Loucy (cell line): ENCODE data around the gene RSRC1.

ENCODE experiments used
- H2AFZ ChIP-seq: fragments of 200-600 bp; sonication (generic); 2 replicates; pipeline ENCODE4 v1.6.0; 2016; ENCODE audit warnings: antibody characterized with exemption, mild to moderate bottlenecking, low read length, moderate library complexity
- H3F3A ChIP-seq: fragments of 200-600 bp; 2 replicates; pipeline ENCODE4 v1.6.0; 2016; ENCODE audit warnings: antibody characterized with exemption, low read depth, mild to moderate bottlenecking
- H3K27me3 ChIP-seq: fragments of 200-600 bp; sonication (generic); 2 replicates; pipeline ENCODE4 v1.6.1; 2014; ENCODE audit warnings: low read length, mild to moderate bottlenecking; ENCODE audit not compliant: insufficient read depth, poor library complexity, severe bottlenecking
- H3K36me3 ChIP-seq: fragments of 200-600 bp; sonication (generic); 2 replicates; pipeline ENCODE4 v1.6.1; 2016; ENCODE audit warnings: low read length; ENCODE audit not compliant: insufficient read depth
- H3K4me1 ChIP-seq: fragments of 200-600 bp; sonication (generic); 2 replicates; pipeline ENCODE4 v1.5.1; 2014; ENCODE audit warnings: low read length, mild to moderate bottlenecking; ENCODE audit not compliant: insufficient read depth, poor library complexity, severe bottlenecking
- H3K4me2 ChIP-seq: fragments of 200-600 bp; sonication (generic); 2 replicates; pipeline ENCODE4 v1.6.0; 2014; ENCODE audit warnings: antibody characterized with exemption, low read length, low read depth, mild to moderate bottlenecking; ENCODE audit not compliant: poor library complexity, severe bottlenecking
- H3K4me3 ChIP-seq: fragments of 200-600 bp; sonication (generic); 2 replicates; pipeline ENCODE4 v1.5.1; 2014; ENCODE audit warnings: low read length, mild to moderate bottlenecking, mixed read lengths; ENCODE audit not compliant: poor library complexity, severe bottlenecking
- H3K79me2 ChIP-seq: fragments of 200-600 bp; sonication (generic); 2 replicates; pipeline ENCODE4 v1.6.1; 2014; ENCODE audit warnings: low read length; ENCODE audit not compliant: insufficient read depth
- H3K9ac ChIP-seq: fragments of 200-600 bp; sonication (generic); 2 replicates; pipeline ENCODE4 v1.6.0; 2014; ENCODE audit warnings: mild to moderate bottlenecking, low read depth, low read length, moderate library complexity; ENCODE audit not compliant: poor library complexity, severe bottlenecking
- H3K9me2 ChIP-seq: fragments of 200-600 bp; sonication (generic); replicated peaks from 2 replicates; pipeline ENCODE4 v1.6.1; 2016; ENCODE audit warnings: low read depth, low read length, mixed read lengths
- H3K9me3 ChIP-seq: fragments of 200-600 bp; sonication (generic); 2 replicates; pipeline ENCODE4 v1.6.1; 2014; ENCODE audit warnings: mild to moderate bottlenecking, antibody characterized with exemption, low read length, low read depth; ENCODE audit not compliant: insufficient read depth
- H4K20me1 ChIP-seq: fragments of 200-600 bp; sonication (generic); 2 replicates; pipeline ENCODE4 v1.6.0; 2014; ENCODE audit warnings: antibody characterized with exemption, low read length, mild to moderate bottlenecking; ENCODE audit not compliant: insufficient read depth, poor library complexity, severe bottlenecking
- EZH2phosphoT487 ChIP-seq: fragments of 200-600 bp; IDR thresholded peaks from 2 replicates; pipeline ENCODE4 v1.6.1; 2018; ENCODE audit warnings: antibody characterized with exemption, mild to moderate bottlenecking, moderate library complexity, borderline replicate concordance
- TF ChIP-seq, protein P1 (sequence below): fragments of 200-600 bp; sonication (generic); conservative IDR thresholded peaks from 2 replicates; pipeline ENCODE4 v1.5.1; 2014; ENCODE audit warnings: mild to moderate bottlenecking, antibody characterized with exemption, low read length

RSRC1 gene

DNA sequence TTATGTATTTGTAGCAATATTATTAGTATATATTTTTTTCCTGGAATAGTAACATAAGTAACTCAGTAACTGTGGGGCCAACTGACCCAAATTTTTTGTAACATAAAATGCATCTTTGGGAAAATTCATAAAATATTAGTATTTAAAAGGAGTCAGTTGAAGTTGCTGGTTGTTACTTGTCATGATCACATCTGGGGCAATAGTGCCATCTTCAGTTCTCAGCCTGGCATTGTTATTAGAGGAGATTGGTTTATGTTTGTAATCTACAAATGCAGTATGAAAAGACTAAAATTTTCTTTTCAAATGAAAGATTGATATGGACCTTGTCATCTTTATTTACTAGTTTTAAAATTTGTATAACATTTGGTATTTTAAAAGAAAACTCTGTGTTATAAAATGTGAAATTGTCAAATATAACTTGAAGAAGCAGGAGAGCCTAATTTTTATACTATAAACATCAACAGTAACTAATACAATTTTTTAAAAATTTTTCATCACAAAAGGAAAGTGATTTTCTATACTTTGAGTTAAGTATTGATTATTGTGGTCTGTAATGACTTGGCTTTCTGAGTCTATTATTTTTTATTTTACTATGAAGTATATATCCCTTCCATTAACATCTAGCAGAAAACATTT, 422.3 kb downstream of the RSRC1 start:
- Histone ChIP-seq H3K27me3 (no peaks in the 10 kb centered on the region), H3F3A (no peaks in the 10 kb centered on the region), H3K36me3 (no peaks in the 10 kb centered on the region), H3K4me1 (no peaks in the 10 kb centered on the region), H3K9me2 (no peaks in the 10 kb centered on the region), H3K79me2 (no peaks in the 10 kb centered on the region), H3K9me3 (no peaks in the 10 kb centered on the region), H2AFZ (no peak overlapping the region), H4K20me1 (no peaks in the 10 kb centered on the region), H3K4me3 (no peak overlapping the region), H3K4me2 (no peak overlapping the region), H3K9ac (no peak overlapping the region)
- TF ChIP-seq, protein P1, sequence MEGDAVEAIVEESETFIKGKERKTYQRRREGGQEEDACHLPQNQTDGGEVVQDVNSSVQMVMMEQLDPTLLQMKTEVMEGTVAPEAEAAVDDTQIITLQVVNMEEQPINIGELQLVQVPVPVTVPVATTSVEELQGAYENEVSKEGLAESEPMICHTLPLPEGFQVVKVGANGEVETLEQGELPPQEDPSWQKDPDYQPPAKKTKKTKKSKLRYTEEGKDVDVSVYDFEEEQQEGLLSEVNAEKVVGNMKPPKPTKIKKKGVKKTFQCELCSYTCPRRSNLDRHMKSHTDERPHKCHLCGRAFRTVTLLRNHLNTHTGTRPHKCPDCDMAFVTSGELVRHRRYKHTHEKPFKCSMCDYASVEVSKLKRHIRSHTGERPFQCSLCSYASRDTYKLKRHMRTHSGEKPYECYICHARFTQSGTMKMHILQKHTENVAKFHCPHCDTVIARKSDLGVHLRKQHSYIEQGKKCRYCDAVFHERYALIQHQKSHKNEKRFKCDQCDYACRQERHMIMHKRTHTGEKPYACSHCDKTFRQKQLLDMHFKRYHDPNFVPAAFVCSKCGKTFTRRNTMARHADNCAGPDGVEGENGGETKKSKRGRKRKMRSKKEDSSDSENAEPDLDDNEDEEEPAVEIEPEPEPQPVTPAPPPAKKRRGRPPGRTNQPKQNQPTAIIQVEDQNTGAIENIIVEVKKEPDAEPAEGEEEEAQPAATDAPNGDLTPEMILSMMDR: peak; percentile 76
- no peak for TF ChIP-seq EZH2phosphoT487

- TF ChIP-seq, protein P1: no peak
- Histone ChIP-seq H2AFZ (no peak overlapping the region), H4K20me1 (no peaks in the 10 kb centered on the region), H3K9ac (no peak overlapping the region), H3K4me3 (no peak overlapping the region), H3K79me2 (no peaks in the 10 kb centered on the region), H3K4me1 (no peaks in the 10 kb centered on the region), H3K27me3 (no peaks in the 10 kb centered on the region), H3K36me3 (no peaks in the 10 kb centered on the region; the same call in 1 of the 2 replicates), H3K4me2 (no peak overlapping the region), H3K9me3 (no peaks in the 10 kb centered on the region), H3F3A (no peaks in the 10 kb centered on the region), H3K9me2 (no peaks in the 10 kb centered on the region)
These were observed 426.0 kb downstream of the RSRC1 start for GRCh38 chr3:158535918-158536317.

DNA sequence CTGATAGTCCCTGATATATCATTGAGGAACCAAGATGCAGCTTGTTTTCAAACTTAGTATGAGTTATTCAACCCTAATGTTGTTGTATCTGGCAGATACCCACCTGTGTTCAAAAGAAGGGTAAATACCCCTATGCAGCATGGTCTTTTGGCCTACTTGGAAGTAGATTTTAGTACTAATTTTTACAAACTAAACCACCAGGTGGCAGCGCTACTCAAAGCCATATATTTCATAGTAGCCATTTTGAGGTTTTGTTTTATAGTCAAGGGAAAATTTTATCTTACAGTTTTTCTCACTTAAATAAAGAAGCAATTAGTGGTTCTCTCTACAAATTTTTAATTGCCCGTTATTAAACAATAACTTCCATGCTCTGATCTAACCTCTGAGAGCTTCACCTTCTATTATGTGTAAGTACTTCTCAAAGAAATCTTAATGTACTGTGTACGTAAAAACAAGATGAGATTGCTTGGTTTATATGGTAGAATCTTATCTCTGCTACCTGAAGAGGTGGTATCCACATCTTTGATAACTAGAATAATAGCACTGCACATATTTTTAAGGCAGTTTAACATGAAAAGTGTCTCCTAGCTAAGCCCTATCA, 429.6 kb downstream of the RSRC1 start:
- TF ChIP-seq EZH2phosphoT487: no peak
- TF ChIP-seq, protein P1: peak; percentile 66
- peak overlapping the region; percentile 57; the same call in 1 of the 2 replicates for H2AFZ ChIP-seq

More for the DNA sequence above, 429.6 kb downstream of the RSRC1 start:
- H4K20me1 ChIP-seq: no peaks in the 10 kb centered on the region
- H3K4me3 ChIP-seq: no peak overlapping the region
- peaks cover 14% of the 10 kb centered on the region; the same call in 1 of the 2 replicates for H3K36me3 ChIP-seq
- H3K27me3 ChIP-seq: no peaks in the 10 kb centered on the region
- no peaks in the 10 kb centered on the region for H3K4me1 ChIP-seq
- no peaks in the 10 kb centered on the region for H3K9me2 ChIP-seq
- H3K9me3 ChIP-seq: no peaks in the 10 kb centered on the region
- no peaks in the 10 kb centered on the region for H3K79me2 ChIP-seq
- no peak overlapping the region for H3K4me2 ChIP-seq
- no peak overlapping the region for H3K9ac ChIP-seq
- H3F3A ChIP-seq: no peaks in the 10 kb centered on the region
